Stimulated activated naive B cell treated with anti-CD40 and anti-IgM and Interleukin-4, amounts not matched to agents 10 μg/mL and 1 μg/mL and 100 μg/mL, for 72 hours (primary cell): ENCODE data around the gene MVB12B.

ENCODE experiments used
- ATAC-seq, 2 donors: fragments of 150-1000 bp; cut with Tn5 transposase; replicated peaks; 2 replicates each; pipeline ENCODE4 v1.10.0; 2021; ENCODE audit warnings: moderate library complexity in 1 of 2
- DNase-seq: peaks from one replicate; pipeline ENCODE4 v3.0.0; 2021
- H3K27ac Mint-ChIP-seq: one replicate; pipeline ENCODE4 v1.8.0; 2022; ENCODE audit warnings: mild to moderate bottlenecking, mixed read lengths
- H3K27me3 Mint-ChIP-seq, 2 donors: one replicate each; pipeline ENCODE4 v1.8.0; 2022; ENCODE audit warnings: mixed read lengths in 2 of 2
- H3K36me3 Mint-ChIP-seq, 2 donors: one replicate each; pipeline ENCODE4 v1.8.0; 2022; ENCODE audit warnings: mixed read lengths in 2 of 2, mild to moderate bottlenecking in 1 of 2
- H3K4me1 Mint-ChIP-seq, 2 donors: one replicate each; pipeline ENCODE4 v1.8.0; 2022; ENCODE audit warnings: mixed read lengths in 2 of 2, mild to moderate bottlenecking in 1 of 2
- H3K4me3 Mint-ChIP-seq, 2 donors: one replicate each; pipeline ENCODE4 v1.8.0; 2022; ENCODE audit warnings: mild to moderate bottlenecking in 2 of 2, mixed read lengths in 2 of 2, moderate library complexity in 1 of 2
- H3K9me3 Mint-ChIP-seq, 2 donors: one replicate each; pipeline ENCODE4 v1.8.0; 2022; ENCODE audit warnings: mixed read lengths in 2 of 2, mild to moderate bottlenecking in 1 of 2

Gene MVB12B

DNA sequence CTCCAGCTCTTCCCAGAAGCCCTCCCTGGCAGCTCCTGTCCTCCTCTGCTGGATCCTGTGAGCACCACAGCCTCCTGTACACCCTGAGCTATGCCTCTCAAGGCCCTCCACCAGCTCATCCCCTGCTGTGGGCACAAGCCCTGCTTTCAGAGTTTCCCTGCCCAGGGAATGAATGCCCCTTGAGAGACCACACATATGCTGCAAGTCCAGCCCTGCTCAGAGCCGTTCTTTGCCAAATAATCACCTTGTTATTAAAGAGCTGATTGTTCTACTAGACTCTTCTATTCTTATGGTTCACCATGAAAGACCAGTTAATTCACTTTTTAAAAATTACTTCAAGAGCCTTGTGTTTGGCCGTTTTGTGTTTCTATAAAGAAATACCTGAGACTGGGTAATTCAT is 121.5 kb downstream of the MVB12B start:
- DNase-seq, result no peak
- no peak for ATAC-seq
- Mint-ChIP-seq H3K9me3 (no peaks in the 10 kb centered on the region), H3K27me3 (no peaks in the 10 kb centered on the region), H3K27ac (no peak overlapping the region), H3K4me3 (no peak overlapping the region), H3K4me1 (peaks cover 2 to 5% of the 10 kb centered on the region in 2 donors), H3K36me3 (peaks cover 0 to 7% of the 10 kb centered on the region in 2 donors)

GRCh38 chr9:126448865-126449577 is 122.4 kb downstream of the MVB12B start:
- Mint-ChIP-seq H3K36me3 (peaks cover 0 to 7% of the 10 kb centered on the region in 2 donors), H3K27ac (no peak overlapping the region), H3K9me3 (no peaks in the 10 kb centered on the region), H3K4me1 (peaks cover 2 to 5% of the 10 kb centered on the region in 2 donors), H3K27me3 (no peaks in the 10 kb centered on the region), H3K4me3 (no peak overlapping the region)
- DNase-seq (no peak), ATAC-seq (no peak)

DNA sequence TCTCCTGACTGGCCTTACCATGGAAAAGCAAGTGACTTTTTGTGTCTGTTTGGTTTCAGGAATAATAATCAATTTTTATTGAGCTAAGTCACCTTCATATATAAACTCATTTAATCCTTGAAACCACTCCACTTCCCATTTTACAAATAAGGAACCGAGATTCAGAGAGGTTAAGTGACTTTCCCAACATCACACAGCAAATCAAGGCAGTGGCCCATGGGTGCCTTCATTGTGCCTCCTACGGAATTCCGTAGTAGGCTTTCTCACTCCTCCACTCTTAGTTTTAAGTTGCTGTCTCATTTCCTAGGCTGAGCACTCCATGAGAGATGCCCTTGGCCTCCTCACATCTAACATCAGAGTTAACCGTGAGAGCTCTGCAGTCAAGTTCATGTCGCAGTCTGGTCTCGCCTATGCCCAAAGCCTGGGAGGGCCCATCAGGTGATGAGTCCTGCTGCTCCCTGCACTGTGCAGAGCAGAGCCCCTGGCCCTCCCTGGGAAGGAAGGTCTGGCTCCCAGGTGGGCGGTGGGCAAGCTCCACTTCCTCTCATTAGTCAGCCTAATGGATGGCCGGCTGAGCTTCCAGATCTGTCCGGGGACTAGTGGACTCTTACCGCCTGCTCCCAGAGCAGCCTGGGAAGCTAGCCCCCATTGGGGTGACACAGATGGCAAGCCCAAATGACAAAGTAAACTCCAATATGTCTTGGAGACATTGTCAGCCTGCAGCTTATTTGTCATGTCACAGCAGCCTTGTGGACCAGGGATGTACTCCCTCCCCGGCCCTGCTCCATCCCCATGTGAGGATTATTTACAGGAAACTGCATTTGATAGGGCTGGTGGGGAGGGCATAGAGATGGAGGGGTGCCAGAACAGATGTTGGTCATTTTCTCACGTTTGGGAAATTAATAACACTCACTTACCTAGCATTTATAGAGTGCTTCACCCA is 123.4 kb downstream of the MVB12B start:
- DNase-seq (no peak), ATAC-seq (no peak)
- H3K9me3 Mint-ChIP-seq, result no peaks in the 10 kb centered on the region
- no peak overlapping the region for H3K27ac Mint-ChIP-seq
- peaks cover 2 to 5% of the 10 kb centered on the region in 2 donors for H3K4me1 Mint-ChIP-seq
- peaks cover 0 to 7% of the 10 kb centered on the region in 2 donors for H3K36me3 Mint-ChIP-seq
- no peaks in the 10 kb centered on the region for H3K27me3 Mint-ChIP-seq
- no peak overlapping the region for H3K4me3 Mint-ChIP-seq

DNA sequence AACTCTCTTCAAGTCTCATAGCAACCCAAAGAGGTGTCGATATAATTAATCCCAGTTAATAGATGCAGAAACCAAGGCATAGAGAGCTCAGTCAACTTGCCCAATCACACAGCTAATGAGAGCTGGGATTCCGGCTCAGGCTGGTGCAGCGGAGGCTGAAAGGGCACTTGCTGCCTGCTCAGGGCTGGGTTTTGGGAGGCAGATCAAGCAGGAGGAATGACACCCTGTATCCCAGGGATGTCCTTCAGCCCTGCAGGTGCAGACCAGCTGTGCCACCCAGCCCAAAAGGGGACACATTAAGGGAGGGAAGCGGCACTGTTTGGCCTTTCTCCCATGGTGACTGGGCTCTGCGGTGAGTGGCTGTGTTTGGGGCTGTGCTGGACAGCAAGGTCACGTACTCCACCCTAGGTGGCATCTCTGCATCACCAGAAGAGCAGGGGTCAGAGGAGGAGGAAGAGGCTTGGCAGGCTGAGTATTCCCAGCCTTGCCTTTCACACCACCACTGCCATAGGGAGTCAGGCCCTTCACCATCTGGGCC is 124.1 kb downstream of the MVB12B start:
- ATAC-seq, result no peak
- no peak for DNase-seq
- H3K4me1 Mint-ChIP-seq, result peaks cover 2 to 5% of the 10 kb centered on the region in 2 donors
- no peaks in the 10 kb centered on the region for H3K9me3 Mint-ChIP-seq
- H3K4me3 Mint-ChIP-seq, result no peak overlapping the region
- H3K36me3 Mint-ChIP-seq, result peaks cover 0 to 7% of the 10 kb centered on the region in 2 donors
- no peaks in the 10 kb centered on the region for H3K27me3 Mint-ChIP-seq
- H3K27ac Mint-ChIP-seq, result no peak overlapping the region

DNA sequence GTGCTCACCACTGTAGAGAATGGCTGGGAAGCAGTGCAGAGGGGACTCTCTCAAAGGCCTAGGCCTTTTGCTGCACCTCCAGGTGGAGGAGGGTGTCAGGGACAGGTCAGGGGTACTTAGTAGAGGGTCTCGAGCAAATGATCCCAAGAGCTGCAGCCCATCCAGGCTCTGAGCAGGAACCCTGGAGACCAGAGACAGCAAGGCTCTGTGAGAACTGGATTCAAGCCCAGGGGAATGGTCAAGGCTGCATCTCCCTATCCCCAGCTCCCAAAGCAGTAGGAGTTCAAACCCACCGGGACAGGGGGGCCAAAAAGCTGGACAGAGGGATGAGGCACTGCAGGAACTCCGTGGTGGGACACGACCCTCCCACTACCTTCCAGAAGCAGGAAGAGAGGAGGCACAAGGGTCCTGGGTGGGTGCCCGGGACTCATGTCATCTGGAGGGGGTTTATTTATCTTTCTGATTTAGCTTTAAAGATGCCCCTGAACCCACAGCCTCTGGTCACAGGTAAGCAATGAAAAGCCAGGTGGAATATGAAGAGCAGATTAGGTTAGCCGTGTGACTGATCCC is 124.8 kb downstream of the MVB12B start:
- Mint-ChIP-seq H3K4me3 (no peak overlapping the region), H3K27me3 (no peaks in the 10 kb centered on the region), H3K9me3 (no peaks in the 10 kb centered on the region), H3K36me3 (peaks cover 0 to 7% of the 10 kb centered on the region in 2 donors), H3K27ac (no peak overlapping the region), H3K4me1 (peaks cover 2 to 5% of the 10 kb centered on the region in 2 donors)
- DNase-seq (no peak), ATAC-seq (no peak)

DNA sequence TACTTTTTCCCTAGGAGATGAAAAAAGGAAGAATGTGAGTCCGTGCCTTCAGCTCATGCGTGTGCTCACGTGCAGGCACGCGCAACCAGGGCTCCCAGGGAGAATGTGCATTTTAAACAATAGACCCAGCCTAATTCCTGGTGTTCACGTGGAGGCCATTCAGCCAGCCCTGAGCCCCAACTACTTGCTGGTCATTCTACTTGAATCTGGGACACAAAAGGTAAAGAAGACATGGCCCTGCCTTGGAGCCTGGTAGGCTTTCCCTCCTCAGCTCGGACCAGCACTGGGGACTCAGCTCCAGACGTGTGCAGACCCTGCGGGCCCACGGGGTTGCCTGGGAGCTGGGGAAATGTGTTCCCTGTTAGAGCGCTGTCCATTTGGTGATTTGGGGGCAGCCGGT is 125.5 kb downstream of the MVB12B start:
- Mint-ChIP-seq H3K9me3 (no peaks in the 10 kb centered on the region), H3K27me3 (no peaks in the 10 kb centered on the region), H3K36me3 (peaks cover 0 to 7% of the 10 kb centered on the region in 2 donors), H3K4me3 (no peak overlapping the region), H3K27ac (no peak overlapping the region), H3K4me1 (peaks cover 2 to 5% of the 10 kb centered on the region in 2 donors)
- DNase-seq (no peak), ATAC-seq (no peak)

- no peak overlapping the region for H3K27ac Mint-ChIP-seq
- no peak for ATAC-seq
- no peak for DNase-seq
- no peaks in the 10 kb centered on the region for H3K27me3 Mint-ChIP-seq
- H3K4me1 Mint-ChIP-seq, result peaks cover 0 to 5% of the 10 kb centered on the region in 2 donors
- H3K9me3 Mint-ChIP-seq, result no peaks in the 10 kb centered on the region
- peaks cover 0 to 4% of the 10 kb centered on the region in 2 donors for H3K36me3 Mint-ChIP-seq
- no peak overlapping the region for H3K4me3 Mint-ChIP-seq
These were observed 126.7 kb downstream of the MVB12B start for GRCh38 chr9:126453156-126453963.

DNA sequence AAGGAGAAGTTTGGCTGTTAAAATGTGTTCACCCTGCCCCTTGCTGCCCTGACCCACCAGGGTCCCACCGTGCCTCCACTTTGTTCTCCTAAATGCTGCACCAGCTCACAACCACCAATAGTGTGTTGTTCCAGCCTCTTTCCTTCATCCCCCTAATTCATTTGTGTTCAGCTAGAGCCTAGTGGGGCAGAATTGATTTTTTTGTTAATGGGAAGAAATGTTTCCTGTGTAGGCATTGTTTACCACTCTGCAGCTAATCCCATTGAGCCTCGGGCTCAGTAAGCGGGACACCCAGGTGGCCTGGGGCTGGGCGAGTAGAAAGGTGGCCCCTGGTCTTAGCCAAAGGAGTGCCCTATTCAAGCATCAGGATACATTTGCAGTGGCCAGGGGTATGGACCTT is 127.6 kb downstream of the MVB12B start:
- DNase-seq, result no peak
- no peak overlapping the region for H3K4me3 Mint-ChIP-seq
- peaks cover 0 to 5% of the 10 kb centered on the region in 2 donors for H3K4me1 Mint-ChIP-seq
- no peak overlapping the region for H3K27ac Mint-ChIP-seq
- ATAC-seq, result no peak
- no peaks in the 10 kb centered on the region for H3K27me3 Mint-ChIP-seq
- H3K36me3 Mint-ChIP-seq, result peaks cover 0 to 3% of the 10 kb centered on the region in 2 donors
- no peaks in the 10 kb centered on the region for H3K9me3 Mint-ChIP-seq

- no peak overlapping the region for H3K27ac Mint-ChIP-seq
- DNase-seq (no peak), ATAC-seq (no peak)
- H3K36me3 Mint-ChIP-seq, result peaks cover 0 to 3% of the 10 kb centered on the region in 2 donors
- no peak overlapping the region for H3K4me3 Mint-ChIP-seq
- no peaks in the 10 kb centered on the region for H3K9me3 Mint-ChIP-seq
- H3K27me3 Mint-ChIP-seq, result no peaks in the 10 kb centered on the region
- peaks cover 0 to 4% of the 10 kb centered on the region in 2 donors for H3K4me1 Mint-ChIP-seq
These were observed 128.2 kb downstream of the MVB12B start for GRCh38 chr9:126454795-126455194.

DNA sequence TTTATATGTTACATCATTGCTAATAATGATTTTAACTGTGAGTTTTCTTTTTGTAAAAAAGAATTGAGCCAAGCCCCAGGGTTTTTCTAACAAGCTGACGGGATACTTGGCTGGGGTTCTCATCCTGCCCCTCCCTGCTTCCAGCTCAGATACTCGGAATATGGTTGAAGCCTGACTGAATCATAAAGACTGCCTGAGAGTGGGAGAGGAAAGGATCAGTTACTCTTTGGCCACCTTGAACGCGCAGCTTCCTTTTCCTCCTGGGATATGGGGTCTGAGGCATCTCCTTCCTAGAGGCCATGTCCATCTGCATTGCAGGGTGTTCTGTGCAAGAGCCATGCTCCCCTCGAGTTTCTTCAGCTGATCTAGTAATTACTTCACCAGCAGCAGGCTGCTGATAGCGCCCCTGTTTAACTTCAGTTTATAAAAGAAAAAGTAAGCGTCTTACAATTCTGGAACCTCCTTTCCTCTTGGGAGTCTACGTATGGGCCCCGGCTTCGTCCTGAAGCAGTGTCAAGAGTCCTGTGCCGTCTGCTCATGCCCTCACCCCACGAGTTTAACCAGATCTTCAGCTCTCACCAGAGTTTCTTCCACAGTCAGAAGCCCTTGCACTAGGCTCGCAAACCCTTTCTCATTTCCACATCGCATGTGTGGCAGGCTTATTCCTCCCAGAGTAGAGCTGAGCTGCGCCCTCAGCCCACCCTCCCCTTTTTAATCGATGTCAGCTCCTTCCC is 130.0 kb downstream of the MVB12B start:
- H3K4me3 Mint-ChIP-seq, result no peak overlapping the region
- no peaks in the 10 kb centered on the region for H3K27me3 Mint-ChIP-seq
- no peaks in the 10 kb centered on the region for H3K9me3 Mint-ChIP-seq
- no peak for DNase-seq
- no peaks in the 10 kb centered on the region for H3K36me3 Mint-ChIP-seq
- H3K27ac Mint-ChIP-seq, result no peak overlapping the region
- no peak for ATAC-seq
- H3K4me1 Mint-ChIP-seq, result no peaks in the 10 kb centered on the region

- no peaks in the 10 kb centered on the region for H3K9me3 Mint-ChIP-seq
- H3K4me3 Mint-ChIP-seq, result no peak overlapping the region
- no peak for DNase-seq
- no peaks in the 10 kb centered on the region for H3K4me1 Mint-ChIP-seq
- H3K27ac Mint-ChIP-seq, result no peak overlapping the region
- no peak for ATAC-seq
- no peaks in the 10 kb centered on the region for H3K27me3 Mint-ChIP-seq
- H3K36me3 Mint-ChIP-seq, result no peaks in the 10 kb centered on the region
These were observed 130.5 kb downstream of the MVB12B start for GRCh38 chr9:126457175-126457547.

- no peak overlapping the region for H3K27ac Mint-ChIP-seq
- no peak for ATAC-seq
- no peaks in the 10 kb centered on the region for H3K27me3 Mint-ChIP-seq
- no peak overlapping the region for H3K4me3 Mint-ChIP-seq
- H3K36me3 Mint-ChIP-seq, result no peaks in the 10 kb centered on the region
- DNase-seq, result no peak
- no peaks in the 10 kb centered on the region for H3K4me1 Mint-ChIP-seq
- no peaks in the 10 kb centered on the region for H3K9me3 Mint-ChIP-seq
These were observed 131.3 kb downstream of the MVB12B start for GRCh38 chr9:126457890-126458289.

GRCh38 chr9:126459126-126459525 is 132.5 kb downstream of the MVB12B start:
- Mint-ChIP-seq H3K4me3 (no peak overlapping the region), H3K36me3 (no peaks in the 10 kb centered on the region), H3K27me3 (no peaks in the 10 kb centered on the region), H3K4me1 (no peaks in the 10 kb centered on the region), H3K27ac (no peak overlapping the region), H3K9me3 (no peaks in the 10 kb centered on the region)
- ATAC-seq (no peak), DNase-seq (no peak)
